HG02642 (cell line): Measurements from ENCODE around the gene EXOC5.
"Not testable (repeated sequence)": the region's sequence is repeated elsewhere in the genome, so short reads cannot be mapped to it uniquely, and the experiment has no call there.

ENCODE experiments used
- ATAC-seq: cut with Tn5 transposase; IDR thresholded peaks from one replicate; pipeline ENCODE4 v1.9.1; 2021; ENCODE audit warnings: mild to moderate bottlenecking; ENCODE audit not compliant: unreplicated experiment, poor library complexity

EXOC5 gene

DNA sequence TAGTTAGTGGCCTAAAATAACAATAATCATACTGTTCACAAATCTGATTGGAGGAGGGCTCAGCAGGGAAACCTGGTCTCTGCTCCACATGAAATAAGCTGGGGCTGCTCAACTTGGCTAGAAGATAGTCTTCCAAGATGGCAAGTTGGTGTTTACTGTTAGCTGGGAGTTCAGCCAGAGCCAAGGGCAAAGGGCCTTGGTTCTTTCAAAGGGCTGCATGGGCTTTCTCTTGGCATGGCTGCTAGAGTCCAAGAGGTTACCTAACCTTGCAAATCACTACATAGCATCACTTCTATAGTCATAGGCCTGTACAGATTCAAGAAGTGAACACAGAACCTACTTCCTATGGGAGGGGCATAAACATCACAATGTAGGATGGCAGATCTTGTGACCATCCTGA is 7.1 kb downstream of the EXOC5 start:
- no peak for ATAC-seq

DNA sequence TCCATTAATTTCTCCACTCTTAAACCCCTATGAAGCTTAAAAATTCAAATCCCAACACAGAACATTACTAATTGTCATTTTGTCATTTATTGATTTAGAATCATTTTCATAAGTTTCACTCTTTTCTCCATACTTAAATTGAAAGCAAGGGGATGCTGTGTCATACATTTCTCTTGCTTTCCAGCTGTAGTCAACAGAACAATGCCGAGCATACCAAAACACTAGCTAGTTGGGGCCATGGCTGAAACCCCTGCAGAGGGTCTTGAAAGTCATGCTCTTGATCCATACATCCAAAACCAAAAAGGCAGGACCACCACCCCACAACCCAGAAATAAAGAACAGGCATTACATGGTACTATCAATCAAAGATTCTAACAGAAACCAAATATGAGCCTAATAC is 9.0 kb downstream of the EXOC5 start:
- ATAC-seq: no peak

DNA sequence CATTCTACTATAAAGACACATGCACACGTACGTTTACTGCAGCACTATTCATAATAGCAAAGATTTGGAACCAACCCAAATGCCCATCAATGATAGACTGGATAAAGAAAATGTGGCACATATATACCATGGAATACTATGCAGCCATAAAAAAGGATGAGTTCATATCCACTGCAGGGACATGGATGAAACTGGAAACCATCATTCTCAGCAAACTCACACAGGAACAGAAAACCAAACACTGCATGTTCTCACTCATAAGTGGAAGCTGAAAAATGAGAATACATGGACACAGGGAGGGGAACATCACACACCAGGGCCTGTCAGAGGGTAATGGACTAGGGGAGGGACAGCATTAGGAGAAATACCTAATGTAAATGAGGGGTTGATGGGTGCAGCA is 10.5 kb downstream of the EXOC5 start:
- not testable (repeated sequence) for ATAC-seq

DNA sequence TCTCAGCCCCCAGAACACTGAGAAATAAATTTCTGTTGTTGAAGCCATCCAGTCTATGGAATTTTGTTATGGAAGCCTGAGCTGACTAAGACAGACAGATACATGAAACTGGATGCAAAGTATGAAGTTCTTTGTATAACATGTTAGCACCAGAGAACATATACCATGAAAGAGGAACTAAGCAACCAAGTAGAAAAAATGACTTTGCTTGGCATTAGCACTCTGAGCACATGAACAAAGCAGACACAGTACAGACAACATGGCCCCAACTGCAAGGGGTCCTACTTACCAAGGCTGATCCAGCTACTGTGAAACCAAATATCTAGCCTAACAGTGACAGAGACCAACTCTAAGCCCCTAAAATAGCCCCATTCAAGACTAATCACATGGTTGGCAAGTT is 13.8 kb downstream of the EXOC5 start:
- ATAC-seq: peak; percentile 74

DNA sequence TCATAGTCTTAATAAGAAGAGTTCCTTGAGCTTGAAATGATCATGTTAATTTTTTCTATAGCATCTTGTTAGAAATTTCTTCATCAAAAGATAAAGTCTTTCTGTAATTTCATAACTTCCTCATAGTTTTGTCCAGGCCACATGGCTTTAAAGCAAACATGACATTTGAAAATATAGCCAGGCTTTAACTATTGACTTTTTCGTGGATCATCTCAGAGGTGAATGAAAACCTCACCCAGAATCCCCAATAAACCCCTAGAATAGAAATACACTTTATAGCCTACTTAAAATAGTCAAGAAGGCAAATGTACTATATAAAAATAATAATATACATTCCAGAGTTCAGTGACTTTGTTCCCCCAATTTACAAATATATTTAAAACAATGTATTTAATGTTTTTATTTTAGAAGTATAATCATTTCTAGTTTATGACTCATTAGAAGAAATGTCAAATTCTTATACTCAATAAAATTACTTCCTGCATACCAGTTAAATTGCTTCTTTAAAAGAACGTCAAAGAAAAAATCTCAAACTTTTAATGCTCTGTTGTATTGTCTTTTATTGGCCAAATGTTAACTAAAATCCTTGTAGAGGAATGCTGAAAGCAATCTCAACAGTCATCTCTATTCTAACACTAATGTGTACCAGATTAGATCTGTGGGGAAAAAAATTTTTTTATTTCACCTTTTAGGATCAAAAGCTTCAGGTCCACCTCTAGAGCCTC is 21.6 kb downstream of the EXOC5 start:
- no peak for ATAC-seq

DNA sequence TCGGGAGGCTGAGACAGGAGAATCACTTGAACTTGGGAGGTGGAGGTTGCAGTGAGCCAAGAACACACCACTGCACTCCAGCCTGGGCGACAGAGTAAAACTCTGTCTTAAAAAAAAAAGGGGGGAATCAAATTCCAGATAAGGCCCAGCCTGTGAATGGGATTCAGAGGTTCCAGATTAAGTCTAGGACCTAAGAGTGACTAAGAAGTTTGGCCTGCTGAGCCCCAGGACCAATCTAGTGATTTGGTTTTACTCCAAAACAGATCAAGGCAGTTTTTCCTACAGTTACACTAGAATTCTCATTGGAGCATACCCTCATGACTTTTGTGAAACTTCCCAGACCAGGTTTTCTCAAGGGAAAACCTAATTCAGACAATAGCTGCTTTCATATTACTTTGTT is 22.8 kb downstream of the EXOC5 start:
- no peak for ATAC-seq

DNA sequence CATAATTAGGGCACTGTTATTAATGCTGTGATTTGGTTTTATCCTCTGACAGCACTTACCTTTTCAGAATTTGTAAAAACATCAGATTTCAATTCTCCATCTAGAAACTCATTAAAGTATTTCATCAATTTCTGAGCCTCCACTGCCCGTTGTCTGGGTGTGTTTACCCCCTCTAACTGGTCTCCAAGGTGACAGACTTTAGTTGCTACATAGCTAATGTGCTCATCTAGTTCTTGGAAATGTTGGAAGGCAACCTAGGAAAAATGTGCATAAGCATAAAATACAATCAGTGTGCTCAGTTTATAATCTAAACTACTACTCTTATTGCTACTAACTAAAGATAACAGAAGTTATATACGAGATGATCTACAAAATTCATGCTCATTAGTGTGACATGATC is 24.6 kb downstream of the EXOC5 start:
- no peak for ATAC-seq

DNA sequence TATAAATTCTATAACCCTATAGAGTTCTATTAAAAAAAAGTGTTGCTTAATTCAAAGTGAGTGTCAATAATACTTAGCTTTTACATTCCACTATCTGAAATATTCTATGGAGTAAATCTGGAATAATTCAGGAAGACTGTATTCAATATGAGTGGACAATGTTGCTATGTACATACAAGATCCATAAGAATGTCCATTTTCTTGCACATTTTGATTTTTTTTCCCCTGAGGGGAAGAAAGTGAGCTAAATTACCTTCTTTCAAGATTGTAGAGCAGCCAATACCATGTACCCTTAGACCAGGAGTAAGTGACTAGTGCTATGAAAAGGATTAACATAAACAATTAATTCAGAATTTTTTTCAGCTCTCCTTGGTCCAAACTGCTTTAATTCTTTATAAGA is 25.4 kb downstream of the EXOC5 start:
- ATAC-seq: no peak

DNA sequence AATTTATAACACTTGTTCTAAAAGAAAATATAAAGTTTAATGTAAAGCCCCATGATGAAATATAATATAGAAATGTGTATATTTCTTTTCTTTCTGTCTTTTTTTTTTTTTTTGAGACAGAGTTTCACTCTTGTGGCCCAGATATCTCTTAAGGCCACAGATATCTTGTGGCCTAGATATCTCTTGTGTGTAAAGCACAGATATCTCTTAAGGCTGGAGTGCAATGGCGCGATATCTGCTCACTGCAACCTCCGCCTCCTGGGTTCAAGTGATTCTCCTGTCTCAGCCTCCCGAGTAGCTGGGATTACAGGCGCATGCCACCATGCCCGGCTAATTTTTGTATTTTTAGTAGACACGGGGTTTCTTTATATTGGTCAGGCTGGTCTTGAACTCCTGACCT is 28.6 kb downstream of the EXOC5 start:
- not testable (repeated sequence) for ATAC-seq

DNA sequence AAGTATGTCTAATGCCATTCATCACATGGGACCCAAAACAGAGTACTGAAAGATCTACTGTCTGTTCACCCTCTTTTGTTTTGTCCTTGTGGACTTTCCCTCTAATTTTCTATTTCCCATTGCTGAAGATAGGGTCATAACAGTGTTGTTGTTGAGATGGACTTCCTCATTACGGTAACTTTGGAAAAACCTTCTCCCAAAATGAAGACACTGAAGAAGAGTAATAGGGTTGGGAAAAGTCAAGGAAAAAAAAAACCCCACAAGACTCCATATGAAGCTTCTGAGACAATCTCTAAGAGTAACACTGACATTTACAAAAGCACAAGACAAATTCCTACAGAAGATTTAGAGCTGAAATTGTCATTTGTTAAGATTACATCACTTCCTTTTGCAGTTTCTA is 36.7 kb downstream of the EXOC5 start:
- ATAC-seq: no peak

DNA sequence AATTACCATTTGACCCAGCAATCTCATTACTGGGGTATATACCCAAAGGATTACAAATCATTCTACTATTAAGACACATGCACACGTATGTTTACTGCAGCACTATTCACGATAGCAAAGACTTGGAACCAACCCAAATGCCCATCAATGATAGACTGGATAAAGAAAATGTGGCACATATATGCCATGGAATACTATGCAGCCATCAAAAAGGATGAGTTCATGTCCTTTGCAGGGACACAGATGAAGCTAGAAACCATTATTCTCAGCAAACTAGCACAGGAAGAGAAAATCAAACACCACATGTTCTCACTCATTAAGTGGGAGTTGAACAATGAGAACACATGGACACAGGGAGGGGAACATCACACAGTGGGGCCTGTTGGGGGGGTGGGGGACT is 40.4 kb downstream of the EXOC5 start:
- ATAC-seq: not testable (repeated sequence)

DNA sequence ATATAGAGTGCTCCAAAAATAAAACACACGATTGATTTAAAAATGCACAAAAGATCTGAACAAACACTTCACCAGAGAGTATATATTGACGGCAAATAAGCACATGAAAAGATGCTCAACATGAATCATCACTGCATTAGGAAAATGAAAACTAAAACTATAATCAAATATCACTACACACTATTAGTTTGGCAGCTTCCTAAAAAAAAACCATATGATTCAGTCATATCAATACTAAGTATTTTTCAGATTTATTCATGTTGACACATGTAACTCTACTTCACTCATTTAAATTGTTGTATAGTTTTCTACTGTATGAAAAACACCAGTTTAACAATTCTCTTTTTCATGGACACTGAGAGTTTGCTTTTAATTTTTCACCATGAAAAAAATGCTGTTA is 41.6 kb downstream of the EXOC5 start:
- ATAC-seq: no peak

DNA sequence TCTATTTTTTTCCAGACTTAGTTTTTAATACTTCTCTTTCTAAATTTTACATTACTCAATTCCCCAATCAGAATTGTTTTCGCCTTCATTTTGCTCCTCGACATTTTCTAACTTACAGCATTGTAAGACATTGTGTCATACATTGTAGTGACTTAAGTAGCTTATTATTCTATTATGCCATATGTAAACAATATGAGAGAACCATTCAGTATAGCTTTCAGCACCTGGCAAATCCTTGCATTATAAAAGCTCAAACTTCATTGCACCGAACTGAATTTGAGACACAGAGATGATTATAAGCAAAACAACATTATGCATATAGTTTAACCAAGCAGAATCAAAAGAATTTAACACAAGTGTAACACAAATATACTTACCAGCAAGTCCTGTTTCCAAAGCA is 46.8 kb downstream of the EXOC5 start:
- ATAC-seq: no peak

DNA sequence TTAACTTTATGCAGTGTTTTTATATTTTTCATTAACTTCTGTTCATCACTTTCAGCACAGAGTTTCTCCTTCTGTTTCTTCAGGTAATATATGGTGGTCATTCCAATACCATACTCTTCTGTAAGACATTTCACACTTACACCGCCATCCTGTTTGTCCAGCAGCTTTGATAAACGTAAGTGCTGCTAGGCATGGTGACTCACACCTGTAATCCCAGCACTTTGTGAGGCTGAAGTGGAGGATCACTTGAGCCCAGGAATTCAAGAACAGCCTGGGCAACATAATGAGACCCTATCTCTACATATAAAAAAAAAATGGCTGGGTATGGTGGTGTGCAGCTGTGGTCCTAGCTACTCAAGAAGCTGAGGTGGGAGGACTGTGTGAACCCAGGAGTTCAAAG is 55.8 kb downstream of the EXOC5 start:
- no peak for ATAC-seq

DNA sequence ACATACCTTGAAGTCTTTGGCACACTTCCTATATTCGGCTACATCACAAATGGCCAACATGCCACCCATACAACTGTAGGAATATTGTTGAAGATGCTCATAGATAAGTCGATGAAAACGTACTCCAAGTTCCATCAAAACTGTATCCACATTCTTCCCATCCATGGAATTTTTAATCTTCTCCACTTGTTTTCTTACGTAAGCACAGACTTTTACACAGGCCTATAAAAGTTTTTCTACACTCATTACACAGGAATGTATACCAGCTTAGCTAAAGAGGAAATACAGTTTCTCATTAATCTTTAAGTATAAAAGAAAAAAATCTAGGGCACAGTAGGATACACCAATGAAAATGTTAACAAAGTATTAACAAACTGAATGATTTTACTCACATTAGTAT is 59.1 kb downstream of the EXOC5 start:
- no peak for ATAC-seq

DNA sequence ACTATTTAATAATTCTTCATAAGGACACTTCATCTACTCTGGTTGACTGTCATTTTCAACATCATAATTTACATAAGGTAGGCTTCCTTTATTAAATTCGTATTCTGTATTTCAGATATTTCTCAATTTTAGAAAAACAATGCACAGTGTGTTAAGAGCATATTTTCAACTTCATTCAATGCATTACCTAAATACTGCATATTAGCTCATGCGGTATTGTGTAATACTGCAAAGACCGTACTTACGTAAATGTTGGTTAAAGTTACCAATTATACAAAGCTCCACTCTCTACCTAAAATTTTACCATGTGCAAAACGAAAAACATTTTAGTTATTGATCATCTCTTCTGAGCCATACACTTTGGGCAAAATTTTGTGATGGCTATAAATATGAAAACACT is 62.8 kb downstream of the EXOC5 start:
- no peak for ATAC-seq

DNA sequence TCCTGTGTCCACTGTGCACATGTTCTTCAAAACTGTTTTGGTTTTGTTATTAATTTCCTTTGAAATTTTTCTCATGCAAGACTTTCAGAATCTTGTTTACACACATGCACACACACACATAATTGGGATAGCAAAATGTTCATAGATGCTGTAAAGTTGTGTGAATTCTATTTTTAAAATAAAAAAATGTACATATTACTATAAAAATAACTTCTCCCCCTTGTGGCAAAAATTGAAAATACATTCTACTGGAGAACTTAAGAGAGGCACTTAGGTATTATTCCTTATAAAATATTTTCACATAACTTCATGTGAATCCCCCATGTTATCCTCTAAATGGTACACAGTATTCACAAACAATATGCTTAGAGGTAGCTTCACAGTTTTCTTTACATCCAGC is 66.0 kb downstream of the EXOC5 start:
- not testable (repeated sequence) for ATAC-seq

DNA sequence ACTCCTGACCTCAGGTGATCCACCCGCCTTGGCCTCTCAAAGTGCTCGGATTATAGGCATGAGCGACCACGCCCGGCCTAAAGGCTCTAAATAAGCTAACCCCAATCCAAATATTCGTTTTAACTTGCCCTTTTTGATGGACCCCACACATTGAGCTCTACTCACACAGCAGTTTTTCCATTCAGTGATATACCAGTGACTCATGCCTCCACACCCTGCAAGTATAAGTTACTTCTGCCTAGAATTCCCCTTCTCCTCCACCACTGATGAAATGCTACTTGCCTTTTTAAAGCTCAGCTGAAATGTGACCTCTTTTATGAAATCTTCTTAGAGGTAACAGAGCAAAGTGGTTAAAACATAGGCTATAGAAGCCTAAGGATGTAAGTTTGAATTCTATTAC is 68.8 kb downstream of the EXOC5 start:
- ATAC-seq: no peak

DNA sequence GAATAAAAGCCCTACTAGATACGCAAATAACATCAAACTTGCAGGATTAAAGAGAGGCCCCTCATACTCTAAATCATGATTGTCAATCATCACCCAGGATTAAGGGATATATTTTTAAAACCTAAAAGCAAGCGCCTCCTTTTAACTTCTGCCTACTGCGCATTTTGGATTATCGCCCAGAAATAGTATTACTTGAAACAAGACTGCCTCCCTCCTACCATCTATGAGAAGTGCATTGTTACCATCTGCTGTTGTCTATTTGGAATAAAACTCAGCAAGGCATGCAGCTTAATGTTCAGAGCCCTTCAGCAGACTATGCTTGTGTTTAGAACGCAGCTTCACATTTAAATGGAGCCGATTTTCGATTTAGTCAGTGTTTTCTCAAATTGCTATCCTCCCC is 79.6 kb downstream of the EXOC5 start:
- no peak for ATAC-seq

DNA sequence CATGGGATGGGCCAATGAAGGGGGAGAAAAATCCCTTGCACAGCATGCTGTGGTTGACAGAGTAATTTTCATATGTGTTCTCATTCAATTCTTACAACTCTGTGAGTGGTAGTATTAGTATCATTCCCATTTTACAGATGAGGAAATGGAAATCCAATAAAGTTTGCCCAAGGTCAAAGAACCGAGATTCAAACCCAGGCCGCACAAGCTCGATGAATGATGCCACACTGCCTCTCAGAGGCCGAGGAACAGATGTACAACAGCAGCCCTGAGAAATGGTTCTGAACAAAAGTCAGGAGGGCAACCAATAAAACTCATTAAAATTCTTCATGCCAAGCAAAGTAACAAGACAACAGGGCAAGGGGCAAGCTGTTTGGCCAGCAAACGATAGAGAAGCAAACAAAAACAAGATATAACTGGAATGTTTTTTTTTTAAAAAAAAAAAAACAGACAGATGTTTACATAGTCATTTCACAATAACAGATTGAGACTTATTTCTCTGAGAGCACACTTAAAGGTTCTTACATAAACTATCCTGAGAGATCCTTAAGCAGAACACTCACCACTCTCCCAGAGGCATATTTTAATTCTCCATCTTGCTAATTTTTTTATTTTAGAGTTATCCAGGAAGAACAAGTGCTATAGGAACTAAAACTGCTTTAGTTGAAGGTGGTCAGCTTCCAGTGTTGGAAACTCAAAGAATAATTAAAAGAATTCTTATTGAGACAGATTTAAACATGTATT is 85.8 kb downstream of the EXOC5 start:
- no peak for ATAC-seq

DNA sequence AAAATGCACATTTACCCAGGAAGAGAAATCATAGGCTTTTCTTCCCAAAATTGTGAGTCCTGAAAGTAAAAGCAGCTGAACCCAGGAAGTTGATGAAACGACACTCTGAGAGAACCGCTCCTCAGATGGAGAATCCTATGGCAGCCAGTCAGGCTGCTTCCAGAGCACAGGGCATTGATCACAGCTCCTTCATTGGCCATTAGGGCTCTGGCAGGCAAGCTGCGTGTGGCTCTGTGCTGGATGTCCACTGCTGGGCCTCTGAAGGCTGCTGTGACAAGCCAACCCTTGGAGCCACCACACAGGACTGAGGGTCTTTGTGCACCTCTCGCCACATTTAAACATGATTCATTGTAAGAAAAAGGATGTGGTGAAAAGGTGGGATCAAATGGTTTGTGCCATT is 89.4 kb downstream of the EXOC5 start:
- ATAC-seq: no peak

DNA sequence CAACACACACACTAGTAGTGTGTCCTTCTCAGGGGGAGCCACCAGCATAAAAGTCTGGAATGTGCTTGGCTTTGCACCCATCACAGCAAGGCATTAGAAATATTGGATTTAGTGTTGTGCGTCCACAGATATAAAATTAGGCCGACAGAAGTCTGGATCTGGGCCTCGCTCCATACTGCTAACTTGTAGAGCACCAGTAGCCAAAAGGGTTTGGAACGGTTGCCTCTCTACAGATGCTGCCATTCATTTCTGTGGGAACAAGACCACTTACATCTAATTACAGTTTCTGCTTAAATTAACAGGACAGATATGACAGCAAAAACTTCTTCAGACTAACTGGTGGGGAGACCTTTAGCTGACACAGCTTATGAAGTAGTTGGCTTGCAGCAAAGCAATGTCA is 94.2 kb downstream of the EXOC5 start:
- no peak for ATAC-seq
